Measurements from ENCODE around the gene HEPACAM2.

HEPACAM2 gene

GRCh38 chr7:93228302-93228701, 2.0 kb upstream of the HEPACAM2 start:
- Mint-ChIP-seq H3K9me3 (no peaks in the 10 kb centered on the region), H3K4me1 (peaks cover 2 to 10% of the 10 kb centered on the region in 2 donors), H3K27ac (no peak overlapping the region), H3K36me3 (no peaks in the 10 kb centered on the region), H3K4me3 (no peak overlapping the region), H3K27me3 (no peaks in the 10 kb centered on the region)
- ATAC-seq (replicated peaks) (no peak), DNase-seq (no peak)

DNA sequence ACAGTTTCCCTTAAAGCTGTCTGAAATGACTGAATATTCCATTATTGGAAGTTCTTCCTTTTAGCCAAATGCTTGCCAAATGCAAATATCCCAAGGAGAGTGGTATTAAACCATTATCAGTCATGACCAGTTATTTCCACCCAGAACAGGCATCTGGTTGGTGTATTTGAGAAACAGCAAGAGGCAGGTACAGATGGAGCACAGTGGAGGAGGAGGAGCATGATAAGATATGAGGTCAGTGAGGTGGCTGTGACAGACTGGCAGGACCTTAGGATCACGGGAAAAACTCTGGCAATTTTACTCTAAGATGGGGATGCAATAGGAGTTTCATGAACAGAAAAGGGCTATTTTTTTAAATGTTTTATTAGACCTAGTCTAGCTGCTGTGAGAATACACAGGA, 6.4 kb downstream of the HEPACAM2 start:
- Mint-ChIP-seq H3K4me3 (no peak overlapping the region), H3K4me1 (no peaks in the 10 kb centered on the region), H3K27me3 (peaks cover 0 to 18% of the 10 kb centered on the region in 2 donors), H3K36me3 (no peaks in the 10 kb centered on the region), H3K27ac (no peak overlapping the region), H3K9me3 (no peaks in the 10 kb centered on the region)
- ATAC-seq (replicated peaks): no peak
- DNase-seq: no peak

DNA sequence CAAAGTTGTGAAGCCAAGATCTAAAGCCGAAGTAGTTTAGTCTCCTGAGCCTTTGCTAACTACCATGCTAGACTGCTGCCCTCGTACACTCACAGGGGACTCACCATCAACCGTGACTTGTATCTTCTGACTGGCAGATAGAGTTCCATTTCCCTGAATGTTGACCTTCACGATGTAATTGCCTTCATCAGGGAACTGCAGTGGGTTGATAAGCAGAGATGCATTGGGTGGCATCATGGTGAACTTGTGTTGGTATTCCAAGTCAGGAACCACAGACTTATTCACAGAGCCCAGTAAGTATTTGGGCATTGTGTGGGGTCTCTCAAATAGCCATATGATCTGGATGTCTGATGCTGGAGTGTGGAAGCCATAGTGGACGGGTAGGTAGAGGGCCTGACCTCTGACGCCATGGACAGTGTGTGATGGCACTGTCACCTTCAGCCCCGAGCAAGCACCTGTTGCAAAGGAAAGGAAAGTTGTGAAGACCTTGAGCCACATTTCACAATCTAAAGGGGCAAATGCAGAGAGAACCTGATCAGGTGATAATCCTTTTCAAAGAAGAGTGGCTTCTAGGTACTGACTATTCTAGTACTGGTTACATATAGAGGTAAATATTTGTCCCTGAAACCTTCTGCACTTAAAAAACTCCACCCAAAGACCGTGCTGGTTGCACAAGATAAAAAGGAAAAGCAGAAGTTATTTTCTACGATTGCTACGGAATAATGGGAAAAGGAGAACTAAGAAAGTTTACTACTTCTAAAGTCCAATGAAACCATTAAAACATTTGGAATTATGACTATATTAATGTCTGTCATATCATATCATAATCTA, 7.1 kb downstream of the HEPACAM2 start:
- no peak overlapping the region for H3K27ac Mint-ChIP-seq
- H3K9me3 Mint-ChIP-seq: no peaks in the 10 kb centered on the region
- H3K36me3 Mint-ChIP-seq: no peaks in the 10 kb centered on the region
- DNase-seq: no peak
- no peak for ATAC-seq (replicated peaks)
- no peaks in the 10 kb centered on the region for H3K4me1 Mint-ChIP-seq
- peaks cover 0 to 21% of the 10 kb centered on the region in 2 donors for H3K27me3 Mint-ChIP-seq
- H3K4me3 Mint-ChIP-seq: no peak overlapping the region

DNA sequence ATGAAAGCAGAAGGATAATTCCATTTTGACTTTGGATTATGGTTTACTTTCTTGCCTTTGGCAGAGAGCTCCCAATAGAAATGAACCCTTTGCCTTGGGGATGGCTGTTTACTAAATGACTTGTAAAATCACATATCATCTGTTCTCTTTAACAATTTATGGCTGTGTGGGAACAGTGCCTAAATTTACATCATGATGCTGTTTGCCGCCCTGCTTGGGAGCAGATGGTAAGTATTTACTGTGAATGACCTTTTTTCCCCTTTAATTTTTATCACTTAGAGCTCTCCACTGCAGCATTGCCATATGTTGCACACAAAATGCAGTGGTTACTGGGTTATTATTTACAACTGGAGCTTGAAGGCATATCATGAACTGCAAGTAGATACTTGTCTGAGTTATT, 13.4 kb downstream of the HEPACAM2 start:
- peaks cover 2 to 9% of the 10 kb centered on the region in 2 donors for H3K4me1 Mint-ChIP-seq
- H3K27me3 Mint-ChIP-seq: peaks cover 6 to 24% of the 10 kb centered on the region in 2 donors
- H3K27ac Mint-ChIP-seq: no peak overlapping the region
- H3K4me3 Mint-ChIP-seq: no peak overlapping the region
- no peaks in the 10 kb centered on the region for H3K36me3 Mint-ChIP-seq
- no peaks in the 10 kb centered on the region for H3K9me3 Mint-ChIP-seq
- no peak for DNase-seq
- no peak for ATAC-seq (replicated peaks)

DNA sequence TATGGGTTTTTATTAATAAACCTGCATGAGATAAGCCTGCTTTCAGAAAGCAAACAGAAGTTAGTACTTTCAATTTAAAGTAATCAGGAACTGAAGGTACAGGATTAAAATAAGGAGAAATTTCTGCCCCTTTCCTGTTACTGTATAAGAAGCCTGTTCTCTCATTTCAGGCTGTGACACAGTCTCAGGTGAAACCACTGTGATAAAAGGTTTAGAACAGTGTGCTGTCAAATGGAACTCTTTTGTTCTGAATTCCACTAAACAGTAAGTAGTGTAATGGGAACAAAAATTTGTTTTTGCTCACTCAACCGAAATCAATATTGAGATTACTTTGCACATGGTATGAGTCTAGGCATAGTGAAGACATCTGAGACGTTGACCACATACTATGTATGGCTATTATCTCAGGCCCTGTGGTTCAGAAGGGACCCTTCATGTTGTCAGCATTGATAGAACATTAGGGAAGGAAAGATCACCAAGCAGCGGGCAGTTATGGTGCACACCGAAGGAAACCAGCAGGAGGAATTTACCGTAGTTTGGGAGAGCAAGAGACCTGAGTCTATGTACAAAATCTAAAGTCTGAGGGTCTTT, 14.9 kb downstream of the HEPACAM2 start:
- Mint-ChIP-seq H3K4me3 (no peak overlapping the region), H3K9me3 (no peaks in the 10 kb centered on the region), H3K27me3 (peaks cover 6 to 25% of the 10 kb centered on the region in 2 donors), H3K27ac (no peak overlapping the region), H3K4me1 (peaks cover 2 to 9% of the 10 kb centered on the region in 2 donors), H3K36me3 (no peaks in the 10 kb centered on the region)
- ATAC-seq (replicated peaks) (no peak), DNase-seq (no peak)

DNA sequence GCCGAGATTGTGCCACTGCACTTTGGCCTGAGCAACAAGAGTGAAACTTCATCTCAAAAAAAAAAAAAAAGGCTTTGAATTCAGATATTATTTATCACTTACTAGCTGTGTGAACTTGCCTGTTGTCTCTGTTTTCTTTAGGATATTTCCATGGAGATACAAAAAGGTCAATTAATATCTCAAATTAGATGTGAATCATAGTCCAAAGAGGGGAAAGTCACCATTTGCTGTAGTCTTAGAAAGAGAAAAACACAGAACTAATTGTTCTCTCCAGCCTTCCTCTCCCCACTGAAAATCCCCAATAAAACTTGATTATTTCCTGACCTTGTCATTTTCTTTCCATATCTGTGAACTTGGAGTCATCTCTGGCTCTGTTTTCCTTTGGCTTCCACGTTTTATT, 21.2 kb downstream of the HEPACAM2 start:
- Mint-ChIP-seq H3K4me1 (no peaks in the 10 kb centered on the region), H3K27me3 (peaks cover 15 to 21% of the 10 kb centered on the region in 2 donors), H3K36me3 (no peaks in the 10 kb centered on the region), H3K9me3 (no peaks in the 10 kb centered on the region), H3K4me3 (no peak overlapping the region), H3K27ac (no peak overlapping the region)
- DNase-seq (no peak), ATAC-seq (replicated peaks) (no peak)

DNA sequence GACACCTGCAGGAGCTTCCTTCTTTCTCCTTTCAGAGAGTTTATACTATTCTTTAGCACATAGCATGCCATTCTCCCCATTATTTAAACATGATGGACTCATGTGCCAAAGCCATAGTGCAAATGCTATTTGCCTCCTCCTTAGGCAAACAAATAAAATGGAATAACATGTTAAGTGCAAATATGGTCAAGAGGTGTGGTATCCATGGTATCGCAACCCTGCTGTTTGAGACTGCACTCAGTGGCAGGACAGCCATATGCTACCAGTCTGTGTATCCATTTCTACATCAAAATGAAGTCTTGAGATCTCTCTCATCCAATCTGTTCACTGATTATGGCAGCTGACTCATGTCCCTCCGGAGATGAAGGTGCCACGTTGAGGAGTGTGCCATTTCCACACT, 22.8 kb downstream of the HEPACAM2 start:
- Mint-ChIP-seq H3K4me1 (no peaks in the 10 kb centered on the region), H3K27ac (no peak overlapping the region), H3K9me3 (no peaks in the 10 kb centered on the region), H3K27me3 (peaks cover 15 to 21% of the 10 kb centered on the region in 2 donors), H3K36me3 (no peaks in the 10 kb centered on the region), H3K4me3 (no peak overlapping the region)
- ATAC-seq (replicated peaks) (no peak), DNase-seq (no peak)

- no peaks in the 10 kb centered on the region for H3K36me3 Mint-ChIP-seq
- no peak overlapping the region for H3K27ac Mint-ChIP-seq
- H3K9me3 Mint-ChIP-seq: no peaks in the 10 kb centered on the region
- no peaks in the 10 kb centered on the region for H3K4me1 Mint-ChIP-seq
- H3K4me3 Mint-ChIP-seq: no peak overlapping the region
- ATAC-seq (replicated peaks) (no peak), DNase-seq (no peak)
- peaks cover 15 to 19% of the 10 kb centered on the region in 2 donors for H3K27me3 Mint-ChIP-seq
Observed at GRCh38 chr7:93202594-93203250, 23.5 kb downstream of the HEPACAM2 start.

- no peak for ATAC-seq (replicated peaks)
- Mint-ChIP-seq H3K4me1 (peaks cover 4 to 10% of the 10 kb centered on the region in 2 donors), H3K27me3 (peaks cover 15% of the 10 kb centered on the region in 2 donors), H3K27ac (no peak overlapping the region), H3K4me3 (no peak overlapping the region), H3K36me3 (no peaks in the 10 kb centered on the region), H3K9me3 (no peaks in the 10 kb centered on the region)
- DNase-seq: no peak
Observed at GRCh38 chr7:93198472-93198871, 27.8 kb downstream of the HEPACAM2 start.

- H3K27ac Mint-ChIP-seq: no peak overlapping the region
- no peak overlapping the region for H3K4me3 Mint-ChIP-seq
- peaks cover 8 to 13% of the 10 kb centered on the region in 2 donors for H3K27me3 Mint-ChIP-seq
- no peaks in the 10 kb centered on the region for H3K9me3 Mint-ChIP-seq
- peak; percentile 94 to 98 for ATAC-seq (replicated peaks)
- H3K4me1 Mint-ChIP-seq: peaks cover 4 to 10% of the 10 kb centered on the region in 2 donors
- no peaks in the 10 kb centered on the region for H3K36me3 Mint-ChIP-seq
- peak; percentile 4 for DNase-seq
Observed at GRCh38 chr7:93196336-93196735, 29.9 kb downstream of the HEPACAM2 start.

GRCh38 chr7:93194386-93194785, 31.9 kb downstream of the HEPACAM2 start:
- Mint-ChIP-seq H3K27me3 (peaks cover 17 to 25% of the 10 kb centered on the region in 2 donors), H3K4me3 (no peak overlapping the region), H3K27ac (peak overlapping the region; percentile 34), H3K9me3 (no peaks in the 10 kb centered on the region), H3K4me1 (peaks cover 4 to 10% of the 10 kb centered on the region in 2 donors), H3K36me3 (no peaks in the 10 kb centered on the region)
- ATAC-seq (replicated peaks) (no peak), DNase-seq (no peak)

GRCh38 chr7:93188870-93189634, 37.2 kb downstream of the HEPACAM2 start:
- ATAC-seq (replicated peaks) (no peak), DNase-seq (no peak)
- Mint-ChIP-seq H3K4me3 (no peak overlapping the region), H3K4me1 (no peaks in the 10 kb centered on the region), H3K9me3 (no peaks in the 10 kb centered on the region), H3K27me3 (peaks cover 28 to 40% of the 10 kb centered on the region in 2 donors), H3K27ac (no peak overlapping the region), H3K36me3 (no peaks in the 10 kb centered on the region)

DNA sequence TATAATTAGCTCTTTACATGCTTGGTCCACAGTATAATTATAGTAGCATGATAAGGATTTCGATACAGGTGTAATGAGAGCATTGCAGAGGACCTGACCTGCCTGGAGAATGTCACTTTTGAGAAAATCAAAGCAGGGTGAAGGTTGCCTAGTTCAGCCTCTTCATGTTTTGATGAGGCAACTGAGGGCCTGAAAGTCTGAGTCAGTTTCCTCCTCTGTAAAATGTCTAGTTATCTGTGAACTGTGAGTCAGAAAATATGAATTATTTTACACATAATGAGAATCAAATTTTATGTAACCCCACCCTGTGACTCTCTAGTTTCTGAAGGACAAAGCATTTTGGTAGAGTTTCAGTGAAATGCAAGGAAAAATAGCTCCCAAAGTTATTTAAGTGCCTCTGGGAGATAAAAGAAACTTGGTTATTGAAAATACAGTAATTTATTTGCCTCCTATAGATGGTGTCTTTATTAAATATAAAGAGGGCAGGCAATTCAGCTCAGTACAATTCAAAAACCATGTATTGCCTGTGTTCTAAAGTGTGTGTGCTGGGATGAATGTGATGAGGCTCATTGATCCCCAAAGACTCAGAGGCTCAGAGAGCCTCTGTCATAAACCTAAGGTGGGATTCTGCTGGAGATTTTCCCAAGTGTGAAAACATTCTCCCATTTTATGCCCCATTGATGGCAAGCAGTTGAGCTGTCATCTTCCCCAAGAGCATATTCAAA, 40.8 kb downstream of the HEPACAM2 start:
- ATAC-seq (replicated peaks) (no peak), DNase-seq (no peak)
- no peak overlapping the region for H3K4me3 Mint-ChIP-seq
- peaks cover 27 to 43% of the 10 kb centered on the region in 2 donors for H3K27me3 Mint-ChIP-seq
- H3K27ac Mint-ChIP-seq: no peak overlapping the region
- no peaks in the 10 kb centered on the region for H3K4me1 Mint-ChIP-seq
- no peaks in the 10 kb centered on the region for H3K36me3 Mint-ChIP-seq
- no peaks in the 10 kb centered on the region for H3K9me3 Mint-ChIP-seq

DNA sequence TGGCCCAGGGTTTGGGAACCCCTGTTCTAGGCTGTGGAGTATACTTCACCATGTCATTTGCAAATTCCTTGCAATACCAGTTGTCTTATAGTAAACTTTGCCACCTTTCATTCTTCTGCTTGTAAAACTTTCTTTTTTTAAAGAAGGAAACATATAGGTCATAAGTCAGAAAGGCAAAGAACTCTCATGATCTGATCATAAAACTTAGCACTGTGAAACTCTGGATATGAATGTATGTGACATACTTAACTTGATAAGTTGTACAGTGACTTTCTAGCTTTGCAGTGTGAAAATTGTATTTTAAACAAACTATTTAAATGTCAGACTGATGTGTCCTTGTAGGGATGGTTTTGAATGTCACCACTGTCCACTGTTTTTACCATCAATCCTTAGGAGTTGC, 47.1 kb downstream of the HEPACAM2 start:
- ATAC-seq (replicated peaks): no peak
- Mint-ChIP-seq H3K9me3 (no peaks in the 10 kb centered on the region), H3K27ac (no peak overlapping the region), H3K27me3 (peaks cover 24 to 39% of the 10 kb centered on the region in 2 donors), H3K4me1 (no peaks in the 10 kb centered on the region), H3K4me3 (no peak overlapping the region), H3K36me3 (no peaks in the 10 kb centered on the region)
- DNase-seq: no peak
